Measurements from ENCODE around the gene AMN1. TPM values are rescaled to one million over a fixed set of nuclear protein-coding genes. Genes with fewer than 3 reads are reported as not detected.

The AMN1 gene
- total RNA-seq, 4 donors from 2014 or later = 5.7 to 10.5 (median 8.7) TPM; not detected in 1

GRCh38 chr12:31633464-31633863, 95.4 kb downstream of the AMN1 start:
- 72 to 79% methylated on average over 4 of the region's 4 CpGs for WGBS, 2 donors (ENCODE audit: low coverage in 1 of 2)
- in situ Hi-C loops (cut with MboI; ENCODE audit: low pct_ligation_motif_present in 1 of 4, low pct_unique_long_range_greater_than_20kb in 1 of 4, low sequenced_read_pairs in 3 of 4) (loop anchor here in 2 of 4 donors (10.0 to 25.0 kb wide), 2 partner anchors 229 to 396 kb away; no protein-coding TSS in a partner anchor), intact Hi-C loops (cut with DNase I; ENCODE audit: low total_unique reads) (no loop called here)

GRCh38 chr12:31631809-31632208, 97.0 kb downstream of the AMN1 start:
- peaks cover 0 to 11% (median 0%) of the 10 kb centered on the region in 4 donors for H3K4me1 ChIP-seq
- DNase-seq = no peak
- H3K4me3 ChIP-seq = no peak overlapping the region
- no peaks in the 10 kb centered on the region for H3K9me3 ChIP-seq
- no peaks in the 10 kb centered on the region for H3K27me3 ChIP-seq
- intact Hi-C loops (cut with DNase I; ENCODE audit: low total_unique reads) = no loop called here
- H3K27ac ChIP-seq = no peak overlapping the region
- no peaks in the 10 kb centered on the region for H3K36me3 ChIP-seq
- 87 to 95% methylated on average over 6 to 12 of the region's 12 CpGs for WGBS, 2 donors (ENCODE audit: low coverage in 1 of 2)
- in situ Hi-C loops (cut with MboI; ENCODE audit: low pct_ligation_motif_present in 1 of 4, low pct_unique_long_range_greater_than_20kb in 1 of 4, low sequenced_read_pairs in 3 of 4) = loop anchor here in 2 of 4 donors (10.0 to 25.0 kb wide), 2 partner anchors 227 to 395 kb away; no protein-coding TSS in a partner anchor
- TF ChIP-seq EP300 (IDR thresholded peaks at IDR 0.05; ENCODE audit: low read depth) (no peak), CTCF (IDR thresholded peaks at IDR 0.05) (no peak), POLR2A (IDR thresholded peaks at IDR 0.05) (no peak), POLR2AphosphoS5 (IDR thresholded peaks at IDR 0.05) (no peak)

More at GRCh38 chr12:31633464-31633863, 95.4 kb downstream of the AMN1 start:
- H3K4me1 ChIP-seq = peaks cover 0 to 11% (median 0%) of the 10 kb centered on the region in 4 donors
- H3K27me3 ChIP-seq = no peaks in the 10 kb centered on the region
- no peak overlapping the region for H3K4me3 ChIP-seq
- no peak for DNase-seq
- H3K36me3 ChIP-seq = no peaks in the 10 kb centered on the region
- H3K27ac ChIP-seq = no peak overlapping the region
- H3K9me3 ChIP-seq = no peaks in the 10 kb centered on the region
- TF ChIP-seq EP300 (IDR thresholded peaks at IDR 0.05; ENCODE audit: low read depth) (no peak), CTCF (IDR thresholded peaks at IDR 0.05) (no peak), POLR2AphosphoS5 (IDR thresholded peaks at IDR 0.05) (no peak), POLR2A (IDR thresholded peaks at IDR 0.05) (no peak)

GRCh38 chr12:31631023-31631724, 97.6 kb downstream of the AMN1 start:
- 87 to 89% methylated on average over 5 to 6 of the region's 6 CpGs for WGBS, 2 donors (ENCODE audit: low coverage in 1 of 2)
- H3K4me1 ChIP-seq = peaks cover 0 to 7% (median 0%) of the 10 kb centered on the region in 4 donors
- in situ Hi-C loops (cut with MboI; ENCODE audit: low pct_ligation_motif_present in 1 of 4, low pct_unique_long_range_greater_than_20kb in 1 of 4, low sequenced_read_pairs in 3 of 4) = loop anchor here in 2 of 4 donors (10.0 to 25.0 kb wide), 2 partner anchors 226 to 394 kb away; no protein-coding TSS in a partner anchor
- no peaks in the 10 kb centered on the region for H3K36me3 ChIP-seq
- no peak overlapping the region for H3K4me3 ChIP-seq
- no peaks in the 10 kb centered on the region for H3K9me3 ChIP-seq
- TF ChIP-seq EP300 (IDR thresholded peaks at IDR 0.05; ENCODE audit: low read depth) = no peak
- DNase-seq = no peak
- H3K27me3 ChIP-seq = no peaks in the 10 kb centered on the region
- H3K27ac ChIP-seq = no peak overlapping the region
- intact Hi-C loops (cut with DNase I; ENCODE audit: low total_unique reads) = no loop called here

- H3K4me3 ChIP-seq = no peak overlapping the region
- no peak for DNase-seq
- no peaks in the 10 kb centered on the region for H3K36me3 ChIP-seq
- TF ChIP-seq EP300 (IDR thresholded peaks at IDR 0.05; ENCODE audit: low read depth) (no peak), POLR2A (IDR thresholded peaks at IDR 0.05) (no peak), CTCF (IDR thresholded peaks at IDR 0.05) (no peak), POLR2AphosphoS5 (IDR thresholded peaks at IDR 0.05) (no peak)
- intact Hi-C loops (cut with DNase I; ENCODE audit: low total_unique reads) = no loop called here
- 66 to 68% methylated on average over 15 to 16 of the region's 16 CpGs for WGBS, 2 donors (ENCODE audit: low coverage in 1 of 2)
- in situ Hi-C loops (cut with MboI; ENCODE audit: low pct_ligation_motif_present in 1 of 4, low pct_unique_long_range_greater_than_20kb in 1 of 4, low sequenced_read_pairs in 3 of 4) = loop anchor here in 2 of 4 donors (10.0 to 25.0 kb wide), 2 partner anchors 225 to 393 kb away; no protein-coding TSS in a partner anchor
- H3K9me3 ChIP-seq = no peaks in the 10 kb centered on the region
- no peak overlapping the region for H3K27ac ChIP-seq
- H3K27me3 ChIP-seq = no peaks in the 10 kb centered on the region
- peaks cover 0 to 7% (median 0%) of the 10 kb centered on the region in 4 donors for H3K4me1 ChIP-seq
Measured at GRCh38 chr12:31629756-31630732, 98.8 kb downstream of the AMN1 start.

Measured in transverse colon (tissue), 4 donors.